Myocyte (in vitro differentiated cells): ENCODE data around the gene LEO1. TPM values are rescaled to one million over a fixed set of nuclear protein-coding genes. Genes with fewer than 3 reads are reported as not detected.
"Not testable (repeated sequence)": the region's sequence is repeated elsewhere in the genome, so short reads cannot be mapped to it uniquely, and the experiment has no call there.

Experiments used
- DNase-seq: peaks from one replicate; pipeline ENCODE4 v3.0.0-alpha.2; 2012; ENCODE audit warnings: low read depth
- total RNA-seq: library from RNA; depleted of rRNA; stranded (reverse); fragments of >200 nt; gene quantifications from 2 replicates; pipeline ENCODE4 v1.2.3, GENCODE V29; 2014

LEO1 gene
- total RNA-seq, 1 donor from 2014 or later = 35.0 TPM

DNA sequence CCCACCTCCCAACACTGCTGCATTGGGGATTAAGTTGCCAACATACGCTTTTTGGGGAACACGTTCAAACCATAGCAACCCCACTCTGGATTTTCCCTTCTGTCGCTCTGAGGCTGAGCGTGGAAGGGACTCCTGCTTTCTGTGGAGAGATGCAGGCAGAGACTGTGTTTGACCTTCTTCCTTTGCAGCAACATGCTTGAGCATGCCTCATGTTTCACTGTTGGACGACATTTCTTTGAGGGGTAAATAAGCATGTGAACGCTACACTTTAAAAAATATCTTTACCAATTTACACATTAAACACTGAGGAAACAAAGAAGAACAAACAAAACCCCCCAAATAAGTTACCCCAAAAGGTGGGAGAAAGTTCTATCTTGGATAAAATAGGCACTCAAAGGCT lies 33.2 kb upstream of the LEO1 start:
- DNase-seq = no peak

DNA sequence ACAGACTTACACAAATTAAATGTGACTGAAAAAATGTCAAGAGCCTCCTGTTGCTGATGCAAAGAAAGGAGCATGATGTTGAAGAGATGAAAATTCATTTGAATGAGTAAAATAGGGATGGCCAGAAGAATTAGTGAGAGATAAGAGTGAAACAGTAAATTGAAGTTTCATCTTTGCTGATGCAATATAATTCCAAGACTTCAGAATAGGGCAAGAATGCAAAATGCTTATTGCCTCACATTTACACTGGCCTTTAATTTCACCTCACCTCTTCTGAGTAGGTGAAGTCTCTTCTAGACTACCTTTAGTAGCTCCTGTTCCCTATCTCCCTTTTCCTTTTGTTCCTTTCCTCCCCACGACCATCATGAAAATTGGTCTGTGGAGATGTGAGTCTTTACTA lies 32.1 kb upstream of the LEO1 start:
- DNase-seq = no peak

DNA sequence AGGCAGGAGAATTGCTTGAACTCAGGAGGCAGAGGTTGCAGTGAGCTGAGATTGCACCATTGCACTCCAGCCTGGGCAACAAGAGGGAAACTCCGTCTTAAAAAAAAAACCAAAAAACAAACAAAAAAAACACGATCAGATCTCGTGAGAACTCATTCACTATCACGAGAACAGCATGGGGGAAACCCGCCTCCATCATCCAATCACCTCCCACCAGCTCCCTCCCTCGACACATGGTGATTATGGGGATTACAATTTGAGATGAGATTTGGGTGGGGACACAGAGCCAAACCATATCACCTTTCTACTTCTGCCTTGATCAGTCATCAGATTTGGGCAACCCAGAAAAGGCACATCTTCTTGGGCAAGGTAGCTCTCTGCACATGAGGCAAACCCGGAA lies 31.5 kb upstream of the LEO1 start:
- not testable (repeated sequence) for DNase-seq

DNA sequence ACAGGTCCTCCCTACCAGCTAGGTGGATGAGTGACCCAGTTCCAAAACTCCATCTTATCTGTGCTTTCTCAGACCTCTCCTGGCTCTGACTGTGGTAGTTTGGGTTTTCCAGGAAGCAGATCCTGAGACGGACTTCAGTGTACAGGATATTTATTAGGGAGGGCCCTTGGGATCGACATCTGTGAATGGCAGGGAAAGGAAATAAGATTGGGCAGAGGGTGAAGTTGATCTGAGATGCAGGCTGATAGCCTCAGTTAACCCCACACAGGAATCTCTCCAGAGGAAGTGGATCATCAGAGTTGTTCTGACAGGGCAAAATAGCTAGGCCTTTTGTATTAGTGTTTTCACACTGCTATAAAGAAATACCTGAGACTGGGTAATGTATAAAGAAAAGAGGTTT lies 30.8 kb upstream of the LEO1 start:
- no peak for DNase-seq

DNA sequence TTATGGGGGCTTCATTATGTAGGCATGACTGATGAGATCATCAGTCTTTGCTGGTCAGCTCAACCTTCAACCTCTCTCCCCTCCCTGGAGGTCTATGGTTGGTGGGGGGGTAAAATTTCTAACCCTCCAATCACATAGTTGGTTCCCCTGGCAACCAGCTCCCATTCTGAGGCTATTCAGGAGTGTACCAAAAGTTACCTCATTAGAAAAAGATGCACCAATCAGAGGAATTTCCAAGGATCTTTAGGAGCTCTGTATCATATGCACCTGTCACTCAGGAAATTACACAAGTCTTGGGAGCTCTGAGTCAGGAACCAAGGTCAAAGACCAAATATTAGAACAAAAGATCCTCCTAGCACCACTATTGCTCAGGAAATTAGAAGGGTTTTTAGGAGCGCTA lies 21.4 kb upstream of the LEO1 start:
- DNase-seq = no peak

DNA sequence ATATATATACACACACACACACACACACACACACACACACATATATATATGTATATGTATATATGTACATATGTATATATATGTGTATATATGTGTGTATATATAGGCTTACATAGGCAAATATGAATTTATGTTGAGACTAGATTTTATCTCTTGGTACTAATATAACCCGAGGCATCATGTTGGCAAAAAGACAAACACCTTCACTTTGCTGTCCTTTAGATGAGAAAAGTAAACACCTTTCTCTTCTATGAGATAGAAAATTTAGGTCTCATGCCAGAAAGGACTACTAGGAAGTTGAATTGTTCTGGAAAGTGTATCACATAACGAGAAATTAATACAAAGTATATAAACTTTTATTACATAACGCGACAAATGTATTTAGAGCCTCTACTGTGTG lies 19.6 kb upstream of the LEO1 start:
- no peak for DNase-seq

DNA sequence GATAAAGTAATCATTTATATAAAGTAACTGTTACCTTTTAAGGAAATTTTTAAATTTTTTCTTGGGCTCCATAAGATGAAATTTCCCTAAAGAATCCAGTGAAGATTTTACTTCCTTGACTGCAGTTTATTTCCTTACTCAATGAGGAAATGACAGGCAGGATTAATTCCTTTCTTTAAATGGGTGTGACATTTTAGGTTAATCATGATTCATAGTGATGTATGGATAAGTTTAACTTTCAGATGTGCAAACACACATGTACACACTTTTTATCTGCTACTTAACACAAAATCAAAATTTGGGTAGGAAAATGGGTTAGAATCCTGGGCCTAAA lies 11.2 kb upstream of the LEO1 start:
- no peak for DNase-seq

DNA sequence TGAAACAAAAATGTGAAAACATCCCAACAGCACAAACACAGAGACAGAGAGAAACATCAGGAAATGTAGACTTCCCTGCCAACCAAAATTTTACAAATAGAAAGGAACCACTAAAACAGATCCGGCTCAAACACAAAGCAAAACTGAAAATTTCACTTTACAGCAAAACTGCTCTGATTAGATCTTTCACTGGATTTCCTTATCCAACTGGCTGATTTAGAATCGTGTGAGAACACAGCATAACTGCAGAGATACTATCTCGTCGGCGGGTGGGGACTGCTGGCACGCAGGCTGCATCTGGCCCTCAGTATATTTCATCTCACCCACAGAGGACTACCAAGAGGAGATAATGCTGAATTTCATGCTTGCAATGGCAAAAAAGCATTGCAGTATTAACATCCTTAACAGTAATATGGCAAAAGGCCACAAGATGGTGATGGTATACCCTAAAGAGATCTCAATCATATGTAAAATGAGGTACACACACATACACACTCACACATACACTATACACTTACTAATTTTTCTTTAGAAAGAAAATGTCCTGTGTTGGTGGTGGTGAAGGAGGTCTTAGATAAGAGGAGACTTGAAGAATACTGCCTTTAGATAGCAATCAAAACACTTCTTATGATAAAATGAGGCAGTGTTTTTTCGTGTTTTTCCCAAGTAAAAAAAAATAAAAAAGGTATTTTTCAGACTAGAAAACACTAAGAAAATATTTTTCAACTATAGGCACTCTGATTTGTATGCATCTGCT lies 10.6 kb upstream of the LEO1 start:
- DNase-seq = peak; percentile 80

DNA sequence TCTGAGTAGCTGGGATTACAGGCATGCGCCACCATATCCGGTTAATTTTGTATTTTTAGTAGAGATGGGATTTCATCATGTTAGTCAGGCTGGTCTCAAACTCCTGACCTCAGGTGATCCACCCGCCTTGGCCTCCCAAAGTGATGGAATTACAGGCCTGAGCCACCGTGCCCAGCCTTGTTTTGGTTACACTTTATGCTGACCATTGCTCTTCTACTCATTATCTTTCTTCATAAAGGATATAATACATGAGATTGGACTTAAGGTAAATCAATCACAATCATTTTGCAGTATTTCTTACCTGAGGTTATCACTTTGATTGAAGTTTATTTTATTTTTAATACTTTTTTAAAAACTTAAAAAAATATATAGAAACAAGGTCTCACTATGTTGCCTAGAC lies 2.2 kb upstream of the LEO1 start:
- DNase-seq = no peak

DNA sequence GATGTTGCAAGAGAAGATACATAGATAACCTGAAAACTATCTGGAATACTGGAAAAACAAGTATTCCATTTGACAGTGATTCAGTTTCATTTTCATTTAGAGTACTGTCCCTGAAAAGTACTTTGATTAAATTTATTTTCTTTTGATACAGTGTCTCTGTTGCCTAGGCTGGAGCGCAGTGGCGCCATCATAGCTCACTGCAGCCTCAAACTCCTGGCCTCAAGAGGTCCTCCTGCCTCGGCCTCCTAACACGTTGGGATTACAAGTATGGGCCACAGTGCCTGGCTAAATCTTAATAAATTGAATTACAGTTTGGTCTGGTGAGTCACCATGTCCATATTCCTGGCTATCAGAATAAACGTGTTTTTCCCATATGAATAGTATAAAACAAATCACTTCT lies 1.6 kb upstream of the LEO1 start:
- DNase-seq = no peak

DNA sequence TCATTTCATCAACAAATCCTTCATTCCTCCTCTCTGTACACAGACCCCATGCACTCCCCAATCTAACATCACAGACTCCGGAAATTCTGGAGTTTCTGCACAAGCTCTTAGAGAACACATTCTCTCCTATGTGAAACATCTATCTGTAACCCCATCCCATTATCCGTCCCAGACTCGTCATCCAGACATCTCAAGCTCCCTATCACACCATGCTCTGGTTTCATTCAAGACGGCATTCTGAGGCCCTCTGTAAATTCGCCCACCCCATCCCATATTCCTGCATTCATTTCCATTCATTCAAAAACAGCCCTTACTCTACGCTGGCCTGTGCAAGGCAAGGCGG lies 575 bp downstream of the LEO1 start:
- no peak for DNase-seq

DNA sequence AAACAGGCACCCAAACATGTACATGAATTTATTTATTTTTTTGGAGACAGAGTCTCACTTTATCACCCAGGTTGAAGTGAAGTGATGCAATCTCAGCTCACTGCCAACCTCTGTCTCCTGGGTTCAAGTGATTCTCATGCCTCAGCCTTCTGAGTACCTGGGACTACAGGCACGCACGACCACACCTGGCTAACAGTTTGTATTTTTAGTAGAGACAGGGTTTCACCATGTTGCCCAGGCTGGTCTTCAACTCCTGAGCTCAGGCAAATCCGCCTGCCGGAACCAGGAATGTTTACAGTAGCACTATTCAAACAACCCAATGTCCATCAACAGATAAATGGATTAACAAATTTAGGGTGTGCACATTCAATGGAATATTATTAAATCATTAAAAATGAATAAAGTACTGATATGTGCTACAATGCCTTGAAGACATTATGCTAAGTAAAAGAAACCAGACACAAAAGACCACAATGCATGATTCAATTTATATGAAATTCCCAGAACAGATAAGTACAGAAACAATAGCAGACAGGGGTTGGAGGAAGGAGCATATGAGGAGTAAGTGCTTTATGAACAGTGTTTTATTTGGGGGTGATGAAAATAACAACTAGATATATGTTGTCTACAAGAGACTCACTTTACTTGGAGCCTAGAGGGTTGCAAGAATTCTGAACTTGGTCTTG lies 1.3 kb downstream of the LEO1 start:
- DNase-seq = no peak

DNA sequence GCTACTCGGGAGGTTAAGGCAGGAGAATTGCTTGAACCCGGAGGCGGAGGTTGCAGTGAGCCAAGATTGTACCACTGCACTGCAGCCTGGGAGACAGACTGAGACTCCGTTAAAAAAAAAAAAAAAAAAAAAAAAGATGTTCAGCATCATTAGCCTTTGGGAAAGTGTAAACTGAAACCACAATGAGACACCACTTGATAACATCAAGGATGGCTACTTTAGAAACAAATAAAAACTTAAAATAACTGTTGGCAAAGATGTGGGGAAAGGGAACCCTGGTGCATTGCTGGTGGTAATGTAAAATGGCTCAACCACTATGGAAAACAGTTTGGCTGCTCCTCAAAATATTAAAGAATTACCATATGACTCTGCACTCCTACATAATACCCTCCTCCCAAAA lies 1.9 kb downstream of the LEO1 start:
- no peak for DNase-seq

DNA sequence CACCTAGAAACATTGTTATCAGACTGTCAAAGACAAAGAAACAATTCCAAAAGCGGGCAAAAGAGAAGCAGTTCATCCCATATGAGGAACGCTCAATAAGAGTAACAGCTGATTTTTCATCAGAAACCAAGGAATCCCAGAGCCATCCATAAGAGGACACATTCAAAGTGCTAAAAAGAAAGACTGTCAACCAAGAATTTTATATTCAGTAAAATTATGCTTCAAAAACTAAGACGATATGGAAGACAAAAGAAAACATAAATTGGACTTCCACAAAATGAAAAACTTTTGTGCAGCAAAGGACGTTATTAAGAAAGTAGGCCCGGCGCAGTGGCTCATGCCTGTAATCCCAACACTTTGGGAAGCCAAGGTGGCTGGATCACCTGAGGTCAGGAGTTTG lies 4.0 kb downstream of the LEO1 start:
- DNase-seq = no peak

DNA sequence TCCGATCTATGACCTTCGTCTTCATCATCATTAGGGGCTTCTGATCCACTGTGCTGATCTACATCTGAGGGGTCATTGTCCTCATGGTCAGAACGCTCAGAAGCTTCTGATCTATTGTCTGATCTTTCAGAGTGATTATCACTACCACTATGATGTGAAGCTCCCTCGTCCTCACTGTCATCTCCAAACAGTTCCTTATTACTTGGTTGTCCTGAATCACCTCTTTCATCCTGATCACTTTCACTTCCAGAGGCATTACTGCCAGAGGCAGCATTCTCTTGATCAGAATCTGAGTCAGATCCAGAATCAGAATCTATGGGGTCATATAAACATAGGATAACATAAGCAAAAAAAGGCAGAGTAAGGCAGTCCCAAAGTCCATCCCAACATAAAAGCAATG lies 5.4 kb downstream of the LEO1 start:
- no peak for DNase-seq

DNA sequence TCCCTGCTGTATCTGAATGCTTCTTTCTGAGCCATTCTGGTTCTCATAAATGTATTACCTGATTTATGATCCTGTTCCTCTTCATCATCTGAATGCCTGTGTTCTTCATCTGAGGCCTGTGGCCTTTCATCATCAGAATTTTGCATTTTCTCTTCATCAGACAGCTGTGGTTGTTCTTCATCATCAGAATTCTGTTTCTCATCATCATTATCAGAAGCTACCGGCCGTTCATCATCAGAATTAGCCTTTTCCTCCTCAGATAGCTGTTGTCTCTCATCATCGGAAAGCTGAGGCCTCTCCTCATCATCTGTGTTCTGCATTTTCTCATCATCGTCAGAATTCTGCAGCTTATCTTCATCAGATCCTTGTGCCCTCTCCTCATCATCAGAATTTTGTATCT lies 5.9 kb downstream of the LEO1 start:
- no peak for DNase-seq

DNA sequence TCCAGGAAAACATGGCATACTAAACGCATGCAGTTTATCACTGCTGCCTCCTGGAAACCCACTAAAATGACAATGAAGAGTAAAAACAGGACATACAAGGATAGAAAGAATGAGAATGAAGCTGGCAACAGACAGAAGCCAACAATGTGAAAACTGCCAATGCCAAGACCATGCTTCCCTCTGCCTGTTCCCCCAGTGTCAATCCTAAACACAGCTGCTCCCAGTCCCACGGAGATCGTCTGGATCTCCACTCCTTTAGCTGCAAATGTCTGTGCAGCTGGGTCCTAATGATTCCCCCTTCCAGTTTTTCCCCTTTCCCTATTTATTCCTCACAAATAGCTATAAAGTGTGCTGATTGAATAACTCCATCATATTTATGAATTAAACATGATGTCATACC lies 16.1 kb downstream of the LEO1 start:
- no peak for DNase-seq

DNA sequence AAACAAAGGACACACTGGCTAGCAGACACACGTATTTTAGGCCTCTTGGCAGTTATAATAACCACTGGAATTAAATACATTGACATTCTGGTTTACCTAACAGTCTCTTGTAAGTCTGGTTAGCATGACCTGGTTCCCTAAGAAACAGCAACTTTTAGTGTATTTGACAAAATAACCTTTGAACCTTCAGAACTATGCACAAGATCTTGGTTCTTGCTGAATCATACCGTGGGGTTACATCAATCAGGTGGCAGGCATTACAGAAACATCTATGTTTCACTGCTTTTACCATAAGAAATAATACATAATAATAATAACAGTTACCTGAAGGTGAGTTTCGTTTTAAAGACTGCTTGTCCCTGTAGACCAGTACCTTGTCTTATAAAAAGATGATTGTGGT lies 18.8 kb downstream of the LEO1 start:
- no peak for DNase-seq

DNA sequence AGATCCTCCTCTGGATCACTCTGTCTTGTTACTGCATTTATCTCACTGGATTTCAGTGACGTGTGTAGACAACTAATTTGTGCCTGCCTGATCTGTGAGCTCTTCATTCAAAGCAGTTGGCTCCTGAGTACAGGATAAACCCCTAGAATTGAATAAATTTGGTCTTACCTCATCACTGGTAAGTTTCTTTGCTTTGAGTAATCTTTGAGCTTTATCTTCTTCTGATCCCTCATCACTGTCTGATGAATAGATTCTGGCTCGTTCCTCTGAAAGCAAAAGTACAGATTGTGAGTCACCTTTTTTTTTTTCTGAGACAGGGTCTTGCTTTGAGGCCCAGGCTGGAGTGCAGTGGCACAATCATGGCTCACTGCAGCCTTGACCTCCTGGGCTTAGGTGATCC lies 24.5 kb downstream of the LEO1 start:
- DNase-seq = no peak

DNA sequence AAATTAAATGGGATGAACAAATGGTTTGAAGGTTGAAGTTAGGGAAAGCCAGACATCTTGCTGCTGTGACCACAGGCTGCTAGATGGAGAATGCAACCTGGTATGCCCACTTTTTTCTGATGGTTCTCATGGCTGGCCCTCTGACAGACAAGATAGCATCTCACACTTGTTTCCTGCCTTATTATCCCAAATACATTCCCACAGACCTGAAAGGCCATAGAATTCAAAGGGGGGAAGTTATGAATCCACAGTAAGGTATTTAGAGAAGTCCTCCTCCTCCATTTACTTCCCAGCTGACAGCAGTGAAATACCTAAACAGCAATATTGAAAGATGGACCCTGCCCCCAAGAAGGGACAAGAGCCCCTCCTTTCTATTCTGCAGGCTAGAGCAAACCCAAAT lies 32.4 kb downstream of the LEO1 start:
- DNase-seq = no peak

DNA sequence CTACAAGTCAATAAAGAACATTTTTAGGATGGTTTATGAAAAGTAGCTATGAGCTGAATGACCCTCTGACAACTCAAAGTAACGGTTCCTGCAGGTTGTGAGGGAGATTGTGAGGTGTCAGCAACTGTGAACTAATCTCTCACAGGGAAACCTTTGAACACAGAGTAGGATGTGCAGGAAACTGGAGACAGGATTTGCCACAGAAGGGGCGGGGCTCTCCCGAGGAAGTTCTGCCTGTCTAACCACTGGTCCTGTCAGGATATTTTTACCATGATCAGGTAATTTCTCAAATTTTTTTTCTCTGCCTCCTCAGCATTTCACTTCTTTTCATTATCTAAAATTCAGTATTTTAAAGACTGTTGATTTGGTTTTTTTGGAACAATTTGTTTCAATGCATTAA lies 33.3 kb downstream of the LEO1 start:
- DNase-seq = no peak

DNA sequence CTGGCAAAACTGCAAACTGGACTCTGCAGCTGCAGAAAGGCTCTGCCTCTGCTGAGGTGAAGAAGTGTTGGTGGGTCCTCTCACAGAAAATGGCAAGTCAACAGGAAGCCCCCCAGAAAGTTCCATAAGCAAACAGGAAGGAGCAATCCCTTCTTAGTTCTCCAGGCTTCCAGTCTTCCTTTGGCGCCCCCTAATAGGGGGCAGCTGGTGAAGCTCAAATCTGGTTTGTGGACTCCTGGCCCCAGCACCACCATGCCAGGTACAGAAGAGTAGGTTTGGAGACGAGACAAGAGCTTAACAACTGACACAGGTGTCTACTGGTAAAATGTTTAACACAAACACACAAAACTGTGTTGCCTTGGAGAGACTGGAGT lies 35.5 kb downstream of the LEO1 start:
- no peak for DNase-seq

DNA sequence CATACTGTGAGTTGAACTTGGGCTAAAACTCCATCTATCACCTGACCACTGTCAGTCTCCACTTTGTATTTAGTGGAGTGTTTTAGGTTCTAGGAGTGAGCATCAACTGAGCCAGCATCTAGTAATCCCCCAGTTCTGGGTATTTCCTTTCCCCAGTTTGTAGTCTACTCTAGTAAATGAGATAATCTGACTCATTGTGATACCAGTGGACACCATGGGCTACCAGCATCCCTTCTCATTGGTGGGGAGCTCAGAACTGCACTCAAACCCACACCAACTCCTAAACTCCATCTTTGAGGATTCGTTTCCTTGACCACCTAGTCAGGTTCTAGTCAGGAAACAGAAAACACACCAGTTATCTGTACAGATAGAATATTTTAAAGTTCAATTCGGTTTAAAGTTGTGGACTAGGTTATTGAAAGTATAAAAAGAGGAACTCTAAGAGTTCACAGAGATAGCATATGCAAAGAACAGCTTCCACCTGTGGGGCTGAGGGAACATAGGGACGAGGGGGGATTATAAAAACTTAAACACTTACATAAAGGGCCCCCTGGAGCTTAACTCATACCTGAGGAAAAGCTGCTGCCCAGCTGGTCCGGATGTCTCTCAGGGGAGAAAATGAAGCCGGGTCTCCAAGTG lies 36.0 kb downstream of the LEO1 start:
- DNase-seq = no peak
